ENCODE data around the gene KIF2C.
"Not testable (repeated sequence)": the region's sequence is repeated elsewhere in the genome, so short reads cannot be mapped to it uniquely, and the experiment has no call there.

Gene KIF2C

DNA sequence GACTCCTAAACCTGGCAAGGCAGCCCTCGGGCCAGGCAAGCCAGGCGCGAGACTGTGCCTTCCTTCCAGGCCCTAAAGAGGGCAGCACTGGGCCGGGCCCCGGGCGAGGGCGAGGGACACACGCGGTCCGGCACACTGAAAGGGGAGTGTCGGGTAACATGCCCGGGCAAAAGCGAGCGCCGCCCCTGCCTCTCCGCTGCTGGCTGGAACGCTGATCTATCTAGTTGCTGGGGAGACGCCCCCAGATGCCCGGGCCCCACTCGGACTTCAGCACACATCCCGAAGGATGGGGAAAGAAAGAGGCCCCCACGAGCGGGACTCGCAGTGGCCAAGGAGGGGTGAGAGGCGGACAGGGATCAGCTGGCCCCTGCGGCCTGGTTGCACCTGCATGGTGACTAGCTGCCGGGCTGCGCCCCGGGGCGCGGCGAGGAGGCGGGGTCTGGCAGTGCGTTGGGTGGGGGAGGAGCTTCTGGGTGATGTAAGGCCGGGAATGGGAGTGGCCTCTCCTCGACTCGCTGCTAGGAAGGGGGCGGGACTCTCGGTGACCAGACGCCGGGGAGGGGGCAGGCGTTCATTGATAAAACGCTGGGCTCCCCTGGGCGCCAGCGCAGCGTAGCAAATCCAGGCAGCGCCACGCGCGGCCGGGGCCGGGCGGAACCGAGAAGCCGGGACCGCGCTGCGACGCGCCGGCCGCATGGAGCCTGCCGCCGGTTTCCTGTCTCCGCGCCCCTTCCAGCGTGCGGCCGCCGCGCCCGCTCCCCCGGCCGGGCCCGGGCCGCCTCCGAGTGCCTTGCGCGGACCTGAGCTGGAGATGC lies 60.3 kb downstream of the KIF2C start, which contains the start of gene PLK3:
PLK3 (plus strand) TSS at position 608 of the 815 bp plus-strand sequence; CDS start at position 695, 87 bp downstream.
- DNase-seq = peak; percentile 98

DNA sequence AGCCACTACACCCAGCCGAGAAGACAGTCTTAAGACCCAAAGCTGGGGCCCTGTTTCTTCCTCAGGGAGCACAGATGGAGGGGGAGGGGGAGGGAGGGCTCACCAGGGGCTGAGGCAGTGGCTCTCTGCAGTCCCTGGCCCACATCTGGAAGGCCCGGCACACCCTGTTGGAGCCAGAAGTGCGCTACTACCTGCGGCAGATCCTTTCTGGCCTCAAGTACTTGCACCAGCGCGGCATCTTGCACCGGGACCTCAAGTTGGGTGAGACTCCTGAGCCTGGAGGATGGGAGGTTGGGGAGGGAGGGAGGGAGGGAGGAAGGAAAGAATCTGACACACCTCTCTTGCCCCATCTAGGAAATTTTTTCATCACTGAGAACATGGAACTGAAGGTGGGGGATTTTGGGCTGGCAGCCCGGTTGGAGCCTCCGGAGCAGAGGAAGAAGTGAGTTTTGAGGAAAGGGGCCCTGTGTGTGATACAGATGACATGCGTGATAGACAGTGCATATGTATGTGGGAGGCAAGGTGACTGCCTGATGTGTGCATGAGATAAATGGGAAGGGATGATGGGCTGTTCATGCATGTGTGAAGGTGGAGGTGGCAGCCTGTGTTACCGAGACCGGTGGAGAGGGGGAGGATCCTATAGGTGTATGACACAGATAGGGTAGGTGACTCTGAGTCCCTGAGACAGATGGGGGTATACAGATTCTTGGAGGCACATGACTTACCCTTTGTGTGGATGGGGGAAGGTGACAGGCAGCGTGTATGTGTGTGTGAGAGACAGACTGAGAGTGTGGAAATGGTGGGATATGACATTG lies 62.1 kb downstream of the KIF2C start:
- no peak for DNase-seq

DNA sequence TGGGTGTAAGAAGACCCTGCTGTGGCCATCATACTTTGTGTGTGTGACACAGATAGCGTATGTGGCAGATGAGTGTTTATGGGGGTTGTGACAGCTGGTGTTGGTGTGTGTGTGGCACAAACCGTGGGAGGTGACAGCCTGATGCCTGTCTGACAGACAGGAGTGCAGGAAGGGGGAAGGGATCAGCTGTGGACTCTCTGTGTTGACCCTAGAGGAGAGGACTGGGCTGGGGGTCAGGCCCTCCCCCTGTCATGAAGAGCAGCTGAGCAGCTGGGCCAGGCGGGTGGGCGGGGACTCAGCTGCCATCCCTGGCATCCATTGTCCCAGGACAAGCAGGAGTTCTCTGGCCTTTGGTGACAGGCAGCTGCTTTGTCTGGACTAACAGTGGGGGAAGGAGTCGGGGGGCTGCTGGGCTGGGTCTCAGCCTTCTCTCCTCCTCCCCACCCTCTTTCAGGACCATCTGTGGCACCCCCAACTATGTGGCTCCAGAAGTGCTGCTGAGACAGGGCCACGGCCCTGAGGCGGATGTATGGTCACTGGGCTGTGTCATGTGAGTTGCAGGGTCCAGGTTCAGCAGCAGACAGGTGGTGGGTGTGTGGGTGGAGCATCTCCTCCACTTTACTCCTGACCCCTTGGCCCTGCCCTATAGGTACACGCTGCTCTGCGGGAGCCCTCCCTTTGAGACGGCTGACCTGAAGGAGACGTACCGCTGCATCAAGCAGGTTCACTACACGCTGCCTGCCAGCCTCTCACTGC lies 62.8 kb downstream of the KIF2C start:
- DNase-seq = no peak

DNA sequence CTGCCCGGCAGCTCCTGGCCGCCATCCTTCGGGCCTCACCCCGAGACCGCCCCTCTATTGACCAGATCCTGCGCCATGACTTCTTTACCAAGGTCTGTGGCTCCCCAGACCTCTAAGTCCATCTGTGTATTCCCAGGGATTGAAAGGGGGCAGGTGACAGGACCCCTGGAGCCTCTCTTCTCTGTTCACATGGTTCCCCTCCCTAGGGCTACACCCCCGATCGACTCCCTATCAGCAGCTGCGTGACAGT lies 63.4 kb downstream of the KIF2C start:
- no peak for DNase-seq

DNA sequence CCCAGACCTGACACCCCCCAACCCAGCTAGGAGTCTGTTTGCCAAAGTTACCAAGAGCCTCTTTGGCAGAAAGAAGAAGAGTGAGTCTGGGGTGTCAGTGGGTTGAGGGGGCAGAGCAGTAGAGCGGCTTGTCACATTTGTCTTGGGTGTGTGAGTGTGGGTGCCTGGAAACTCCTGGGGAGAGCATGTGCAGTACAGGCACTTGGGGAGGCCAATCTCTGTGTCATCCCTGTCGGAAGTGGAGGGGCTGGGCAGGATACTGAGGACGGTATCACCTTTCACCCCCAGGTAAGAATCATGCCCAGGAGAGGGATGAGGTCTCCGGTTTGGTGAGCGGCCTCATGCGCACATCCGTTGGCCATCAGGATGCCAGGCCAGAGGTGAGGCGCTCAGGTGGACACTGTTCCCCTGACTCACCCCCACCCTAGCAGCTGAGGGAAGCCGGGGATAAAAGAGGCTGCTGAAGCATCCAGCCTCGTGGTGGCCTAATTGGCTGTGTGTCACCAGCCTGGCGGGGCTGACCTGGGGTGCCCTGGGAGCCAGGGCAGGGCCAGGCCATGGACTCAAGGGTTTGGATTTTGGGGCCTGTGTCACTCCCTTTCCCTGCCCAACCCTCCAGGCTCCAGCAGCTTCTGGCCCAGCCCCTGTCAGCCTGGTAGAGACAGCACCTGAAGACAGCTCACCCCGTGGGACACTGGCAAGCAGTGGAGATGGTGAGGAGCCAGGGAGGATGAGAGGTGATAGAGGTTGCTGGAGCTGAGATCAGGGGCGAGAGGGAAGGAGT lies 63.9 kb downstream of the KIF2C start:
- no peak for DNase-seq

DNA sequence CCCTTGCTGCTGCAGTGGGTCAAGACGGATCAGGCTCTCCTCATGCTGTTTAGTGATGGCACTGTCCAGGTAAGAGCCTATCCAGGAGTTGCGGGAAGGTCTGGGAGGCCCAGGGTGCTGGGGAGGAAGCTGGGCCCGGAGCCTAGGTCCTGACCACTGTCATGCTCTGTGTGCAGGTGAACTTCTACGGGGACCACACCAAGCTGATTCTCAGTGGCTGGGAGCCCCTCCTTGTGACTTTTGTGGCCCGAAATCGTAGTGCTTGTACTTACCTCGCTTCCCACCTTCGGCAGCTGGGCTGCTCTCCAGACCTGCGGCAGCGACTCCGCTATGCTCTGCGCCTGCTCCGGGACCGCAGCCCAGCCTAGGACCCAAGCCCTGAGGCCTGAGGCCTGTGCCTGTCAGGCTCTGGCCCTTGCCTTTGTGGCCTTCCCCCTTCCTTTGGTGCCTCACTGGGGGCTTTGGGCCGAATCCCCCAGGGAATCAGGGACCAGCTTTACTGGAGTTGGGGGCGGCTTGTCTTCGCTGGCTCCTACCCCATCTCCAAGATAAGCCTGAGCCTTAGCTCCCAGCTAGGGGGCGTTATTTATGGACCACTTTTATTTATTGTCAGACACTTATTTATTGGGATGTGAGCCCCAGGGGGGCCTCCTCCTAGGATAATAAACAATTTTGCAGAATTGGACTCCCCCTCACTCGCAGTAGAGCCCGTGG lies 65.8 kb downstream of the KIF2C start:
- no peak for DNase-seq

DNA sequence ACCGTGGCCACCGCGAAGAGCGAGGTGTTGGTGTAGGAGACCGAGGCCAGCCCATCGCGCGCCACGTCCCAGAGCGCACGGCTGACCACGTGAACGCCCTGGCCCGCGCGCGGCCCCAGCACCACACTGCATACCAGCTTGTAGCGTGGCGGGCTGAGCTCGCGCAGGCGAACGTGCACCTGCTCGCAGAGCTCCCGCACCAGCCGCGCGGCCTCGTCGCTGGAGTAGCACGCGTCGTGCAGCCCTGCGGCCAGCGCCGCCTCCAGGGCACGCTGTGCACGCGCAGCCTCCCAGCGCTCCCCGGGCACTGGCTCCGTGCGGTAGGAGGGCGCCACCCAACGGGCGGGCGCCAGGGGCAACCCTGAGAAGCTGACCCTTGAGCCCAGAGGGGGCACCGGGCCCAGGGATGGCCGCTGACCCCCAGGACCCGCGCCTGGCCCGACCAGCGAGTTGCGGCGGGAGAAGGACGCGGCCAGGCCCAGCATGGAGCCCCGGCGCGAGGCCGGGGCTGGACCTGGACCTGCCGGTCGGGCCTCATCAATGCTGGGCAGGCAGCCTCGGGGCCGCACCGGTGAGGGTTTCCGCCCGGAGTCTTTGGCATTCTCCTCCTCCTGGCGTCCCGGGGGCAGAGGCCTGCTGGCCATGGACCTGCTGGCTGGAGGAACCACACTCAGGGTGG lies 66.5 kb downstream of the KIF2C start:
- DNase-seq = no peak

DNA sequence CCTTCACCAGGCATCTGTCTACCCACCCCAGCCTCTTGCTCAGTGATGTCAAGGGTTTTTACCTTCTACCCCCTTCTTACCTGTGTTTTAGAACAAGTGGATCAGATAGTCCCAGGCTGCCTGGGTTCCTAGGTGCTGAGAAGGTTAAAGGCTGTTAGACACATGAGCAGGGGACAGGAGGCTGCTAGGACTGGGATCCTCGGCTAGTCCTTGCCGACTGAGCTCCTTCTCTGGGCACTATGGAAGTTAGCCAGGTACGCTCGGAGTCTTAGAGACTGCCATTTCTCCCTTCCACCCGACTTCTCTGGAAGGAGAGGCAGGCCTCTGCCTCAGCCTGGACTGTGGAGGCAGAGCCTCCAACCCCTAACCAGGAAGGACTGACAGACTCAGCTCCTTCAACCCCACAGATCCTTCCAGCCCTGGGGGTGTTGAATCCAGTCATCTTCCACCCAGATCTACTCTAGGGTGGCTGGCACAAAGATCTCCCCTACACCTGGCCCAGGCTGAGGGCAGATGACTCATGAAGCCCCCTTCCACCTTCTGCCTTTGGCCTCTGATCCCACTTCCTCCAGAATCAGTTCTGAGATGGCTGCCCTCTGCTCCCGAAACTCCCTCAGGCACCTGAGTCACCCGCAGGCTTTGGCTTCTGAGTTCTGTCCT lies 67.2 kb downstream of the KIF2C start, which contains the start of gene DYNLT4:
DYNLT4 (minus strand) TSS at position 648 of the 660 bp plus-strand sequence. CDS start 683 bp downstream, outside the sequence.
- no peak for DNase-seq

DNA sequence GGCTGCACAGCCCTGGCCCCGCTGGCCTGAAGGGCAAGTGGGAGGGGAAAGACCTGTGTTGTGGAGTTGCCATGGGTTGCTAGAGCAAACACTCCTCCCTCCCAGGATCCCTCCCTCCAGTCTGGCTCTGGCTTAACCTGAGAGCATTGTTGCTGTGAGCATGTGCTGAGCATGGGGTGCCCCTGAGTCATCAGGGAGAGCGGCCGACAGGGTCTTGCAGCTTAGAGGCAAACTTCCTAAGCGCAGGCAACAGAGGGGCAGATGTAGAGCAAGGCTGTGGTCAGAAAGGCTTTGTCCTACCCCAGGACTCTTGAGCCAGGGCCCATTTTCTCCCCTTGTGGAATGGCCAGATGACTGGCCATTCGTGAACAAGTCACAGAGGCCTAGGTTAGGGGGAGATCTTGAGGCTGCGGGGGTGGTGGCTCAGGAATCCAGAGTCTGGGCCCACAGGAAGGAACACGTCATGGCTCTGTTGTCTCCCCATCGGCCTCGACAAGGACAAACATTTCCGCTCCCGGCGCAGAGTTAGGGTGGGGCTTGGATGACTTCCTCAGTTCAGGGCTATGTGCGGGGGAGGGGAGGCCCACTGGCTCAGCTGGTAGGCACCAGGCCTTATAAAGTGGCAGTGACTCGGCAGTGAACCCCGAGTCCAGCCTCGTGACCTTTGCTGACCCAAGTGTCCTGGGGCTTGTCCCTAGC lies 67.9 kb downstream of the KIF2C start:
- peak; percentile 87 for DNase-seq

- DNase-seq = peak; percentile 68
Measured at GRCh38 chr1:44808063-44808937, 68.7 kb downstream of the KIF2C start, which contains the start of gene BTBD19. Gene BTBD19 (plus strand): TSS chr1:44808523. CDS start chr1:44808821, 298 bp downstream.

DNA sequence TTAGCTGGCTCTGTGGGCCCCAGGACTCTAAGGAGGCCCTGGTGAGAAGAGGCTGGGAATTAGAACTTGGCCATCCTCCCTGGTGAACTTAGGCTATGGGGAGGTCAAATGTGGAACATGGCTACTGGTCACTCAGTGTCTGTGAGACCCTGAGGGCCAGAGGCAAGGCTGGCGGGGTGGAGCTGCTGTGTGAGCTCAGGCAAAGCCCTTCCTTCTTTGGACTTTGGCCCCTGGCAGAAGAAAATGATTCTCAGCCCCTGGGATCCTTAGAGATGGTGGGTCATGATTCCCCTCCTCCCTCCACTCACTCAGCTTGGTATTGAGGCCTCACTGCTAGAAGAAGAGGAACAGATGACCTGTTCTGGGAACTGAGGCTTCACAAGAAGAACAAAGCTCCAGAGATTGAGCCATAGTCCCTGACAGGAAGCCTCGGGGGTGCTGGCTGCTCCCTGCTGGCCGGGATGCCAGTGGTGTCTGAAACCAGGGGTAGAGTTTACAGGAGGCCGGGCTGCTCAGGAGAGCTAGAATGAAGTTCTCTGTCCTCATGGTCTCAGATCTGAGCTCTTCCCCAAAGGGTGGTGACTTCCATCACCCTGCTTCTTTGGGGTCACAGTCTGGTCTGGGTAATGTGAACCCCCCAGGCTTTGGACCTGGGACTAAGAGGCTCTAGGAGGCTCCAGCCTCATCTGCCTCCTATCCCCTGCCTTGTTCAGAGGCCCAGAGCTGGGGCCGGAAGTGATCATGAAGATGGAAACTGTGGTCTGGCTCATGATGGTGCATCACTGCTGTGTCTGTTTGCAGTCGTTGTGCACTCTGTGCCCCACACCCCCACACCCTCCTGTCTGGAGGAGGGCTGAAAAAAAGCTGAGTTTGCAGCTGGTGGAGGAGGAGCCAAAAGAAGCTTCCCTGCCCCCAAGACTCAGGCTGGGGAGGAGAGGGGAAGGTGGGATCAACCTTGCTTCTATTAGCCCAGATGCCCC lies 69.6 kb downstream of the KIF2C start:
- peak; percentile 84 for DNase-seq

DNA sequence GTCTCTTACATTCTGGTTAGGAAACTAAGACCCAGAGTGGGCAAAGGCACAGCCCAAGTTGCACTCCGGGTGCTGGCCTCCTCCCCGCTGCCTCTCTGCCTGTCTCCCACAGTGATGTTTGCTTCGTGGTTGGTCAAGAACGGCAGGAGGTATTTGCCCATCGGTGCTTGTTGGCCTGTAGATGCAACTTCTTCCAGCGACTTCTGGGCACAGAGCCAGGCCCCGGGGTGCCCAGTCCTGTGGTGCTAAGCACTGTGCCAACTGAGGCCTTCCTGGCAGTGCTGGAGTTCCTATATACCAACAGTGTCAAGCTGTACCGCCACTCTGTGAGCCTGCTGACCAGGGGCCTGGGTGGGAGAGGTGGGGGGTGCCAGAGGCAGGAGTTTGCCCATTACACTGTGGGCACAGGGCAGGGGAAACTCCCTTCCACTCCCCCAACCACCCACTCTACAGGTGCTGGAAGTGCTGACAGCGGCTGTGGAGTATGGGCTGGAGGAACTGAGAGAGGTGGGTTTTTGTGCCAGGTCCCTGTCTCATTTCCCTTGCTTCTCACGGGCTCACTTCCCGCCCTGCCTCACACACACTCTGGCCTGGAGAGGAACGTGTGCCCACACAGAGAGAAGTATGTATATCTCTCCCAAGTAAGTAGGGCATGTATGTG lies 70.6 kb downstream of the KIF2C start:
- DNase-seq = no peak

DNA sequence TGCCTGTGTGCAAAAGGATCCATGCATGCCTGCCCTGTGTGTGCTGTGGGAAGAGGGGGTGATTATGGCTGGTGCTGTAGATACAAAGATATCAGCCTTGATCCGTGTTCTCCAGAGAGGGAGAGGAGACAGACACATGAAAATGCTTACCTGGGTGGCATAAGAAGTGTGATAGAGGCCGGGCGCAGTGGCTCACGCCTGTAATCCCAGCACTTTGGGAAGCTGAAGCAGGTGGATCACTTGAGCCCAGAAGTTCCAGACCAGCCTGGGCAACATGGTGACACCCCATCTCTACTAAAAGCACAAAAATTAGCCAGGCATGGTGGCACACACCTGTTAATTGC lies 71.1 kb downstream of the KIF2C start:
- not testable (repeated sequence) for DNase-seq

GRCh38 chr1:44811234-44811633 lies 71.6 kb downstream of the KIF2C start:
- DNase-seq = no peak

DNA sequence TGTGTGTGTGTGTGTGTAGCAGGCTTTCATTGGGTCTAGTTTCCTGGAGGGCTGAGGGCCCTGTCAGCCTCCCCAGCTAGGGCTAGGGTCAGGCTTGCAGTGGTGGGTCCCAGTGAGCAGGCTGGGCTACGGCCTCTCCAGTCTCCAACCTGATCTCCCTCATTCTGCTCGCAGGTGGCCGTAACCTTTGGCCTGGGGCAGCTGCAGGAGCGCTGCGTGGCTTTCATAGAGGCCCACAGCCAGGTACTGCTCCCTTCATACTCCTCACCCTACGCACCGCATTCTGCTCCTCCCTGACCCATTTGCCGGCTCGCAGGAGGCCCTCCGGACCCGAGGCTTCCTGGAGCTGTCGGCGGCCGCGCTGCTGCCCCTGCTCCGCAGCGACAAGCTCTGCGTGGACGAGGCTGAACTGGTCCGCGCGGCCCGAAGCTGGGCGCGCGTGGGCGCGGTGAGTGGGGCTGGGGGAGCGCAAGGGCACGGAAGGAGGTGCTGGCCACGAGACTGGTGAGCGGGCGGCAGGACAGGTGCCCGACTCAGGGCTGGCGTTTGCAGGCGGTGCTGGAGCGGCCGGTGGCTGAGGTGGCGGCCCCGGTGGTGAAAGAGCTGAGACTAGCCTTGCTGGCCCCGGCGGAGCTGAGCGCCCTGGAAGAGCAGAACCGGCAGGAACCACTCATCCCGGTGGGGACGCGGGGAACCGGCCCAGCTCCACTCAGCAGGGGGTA lies 73.3 kb downstream of the KIF2C start:
- DNase-seq = no peak

- not testable (repeated sequence) for DNase-seq
Measured at GRCh38 chr1:44815926-44816325, 76.3 kb downstream of the KIF2C start.

Data from activated CD8-positive, alpha-beta memory T cell treated with anti-CD3 and anti-CD28 coated beads, Interleukin-2, amount 50 U/mL, for 4 hours (primary cell).